ENCODE measurements around the gene INTS3.
A peak's percentile ranks its signal among the peaks of the same experiment; 100 is the strongest.

The INTS3 gene

DNA sequence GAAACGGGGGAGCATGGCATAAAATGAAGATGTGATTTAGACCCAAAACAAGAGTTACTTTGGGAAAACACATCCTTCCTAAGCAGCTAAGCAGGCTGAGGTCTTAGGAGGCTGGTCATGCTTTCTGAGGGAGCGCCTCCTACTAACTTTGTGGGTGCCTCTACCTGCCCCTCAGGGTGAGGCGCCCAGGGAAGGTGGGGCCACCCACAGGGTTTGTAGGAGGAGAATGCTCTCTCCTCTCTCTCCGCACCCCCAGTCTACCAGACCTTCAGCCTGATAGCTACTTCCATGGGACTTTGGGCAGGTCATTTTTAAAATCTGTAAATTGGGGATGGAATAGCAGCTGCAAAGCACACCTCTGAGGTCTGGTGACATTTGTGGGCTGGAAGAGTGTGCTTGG lies 71.2 kb downstream of the INTS3 start:
- ATAC-seq: no peak

DNA sequence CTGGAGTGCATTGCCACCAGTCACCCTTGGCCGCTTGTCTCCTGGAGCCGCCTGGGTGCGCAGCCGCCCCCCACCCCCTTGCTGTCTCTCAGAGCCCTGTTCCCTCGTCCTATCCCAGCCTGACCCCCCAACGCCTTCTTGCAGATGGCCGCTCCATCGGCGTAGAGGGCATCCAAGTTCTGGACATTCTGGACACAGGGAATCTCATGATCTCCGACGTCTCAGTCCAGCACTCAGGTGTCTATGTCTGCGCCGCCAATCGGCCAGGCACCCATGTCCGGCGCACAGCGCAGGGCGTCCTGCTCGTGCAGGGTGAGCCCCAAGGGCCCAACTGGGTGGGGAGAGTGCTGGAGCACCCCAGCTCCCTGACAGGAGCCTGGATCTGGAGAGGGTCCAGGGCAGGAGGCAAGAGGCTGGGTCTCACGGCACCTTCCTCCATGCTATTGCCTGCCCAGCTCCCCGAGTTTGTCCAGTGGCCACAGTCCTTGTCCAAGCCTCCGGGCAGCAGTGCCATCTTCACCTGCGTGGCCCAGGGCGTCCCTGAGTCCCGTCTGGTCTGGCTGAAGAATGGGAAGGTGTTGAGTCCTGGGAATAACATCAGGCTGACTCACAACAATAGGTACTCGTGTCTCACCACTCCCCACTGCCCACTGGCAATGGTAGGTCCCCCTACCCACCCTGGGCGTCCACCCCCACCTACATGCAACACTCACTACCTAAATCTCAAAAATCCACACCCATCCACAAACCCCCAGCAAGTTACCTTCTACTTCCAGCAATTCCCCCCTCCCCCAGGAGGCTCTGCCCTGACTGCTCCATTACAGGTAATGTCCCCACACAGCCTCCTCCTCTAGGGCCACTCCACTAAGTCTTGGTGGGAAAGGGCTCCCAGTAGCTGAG lies 72.0 kb downstream of the INTS3 start:
- ATAC-seq: no peak

GRCh38 chr1:153800516-153800915 lies 72.7 kb downstream of the INTS3 start:
- ATAC-seq: no peak

DNA sequence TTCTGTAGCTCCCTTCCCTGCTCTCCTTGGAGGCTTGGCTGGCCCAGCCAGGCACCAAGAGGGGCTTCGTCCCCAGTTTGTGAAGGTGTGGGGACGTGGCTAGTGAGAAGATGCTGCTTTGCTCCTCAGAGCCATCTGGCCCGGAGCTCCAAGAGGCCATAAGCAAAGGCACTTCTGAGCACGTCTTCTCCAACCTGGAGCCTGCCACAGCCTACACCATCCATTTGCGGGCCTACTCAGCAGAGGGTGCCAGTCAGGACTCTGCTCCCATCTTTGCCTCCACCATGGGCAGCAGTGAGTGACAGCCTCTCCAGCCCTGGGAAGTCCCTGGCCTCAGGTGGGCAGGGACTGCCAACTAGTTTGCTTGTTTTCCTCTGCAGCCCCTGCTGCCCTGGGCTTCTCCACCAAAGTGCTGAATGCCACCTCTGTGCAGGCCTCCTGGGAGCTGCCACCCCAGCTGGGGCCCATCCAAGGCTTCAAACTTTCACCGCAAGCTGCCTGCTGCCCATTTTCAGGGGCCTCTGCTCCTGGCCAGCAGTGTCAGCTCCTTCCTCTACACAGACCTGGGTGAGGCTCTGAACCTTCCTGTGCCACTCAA lies 73.3 kb downstream of the INTS3 start:
- no peak for ATAC-seq

DNA sequence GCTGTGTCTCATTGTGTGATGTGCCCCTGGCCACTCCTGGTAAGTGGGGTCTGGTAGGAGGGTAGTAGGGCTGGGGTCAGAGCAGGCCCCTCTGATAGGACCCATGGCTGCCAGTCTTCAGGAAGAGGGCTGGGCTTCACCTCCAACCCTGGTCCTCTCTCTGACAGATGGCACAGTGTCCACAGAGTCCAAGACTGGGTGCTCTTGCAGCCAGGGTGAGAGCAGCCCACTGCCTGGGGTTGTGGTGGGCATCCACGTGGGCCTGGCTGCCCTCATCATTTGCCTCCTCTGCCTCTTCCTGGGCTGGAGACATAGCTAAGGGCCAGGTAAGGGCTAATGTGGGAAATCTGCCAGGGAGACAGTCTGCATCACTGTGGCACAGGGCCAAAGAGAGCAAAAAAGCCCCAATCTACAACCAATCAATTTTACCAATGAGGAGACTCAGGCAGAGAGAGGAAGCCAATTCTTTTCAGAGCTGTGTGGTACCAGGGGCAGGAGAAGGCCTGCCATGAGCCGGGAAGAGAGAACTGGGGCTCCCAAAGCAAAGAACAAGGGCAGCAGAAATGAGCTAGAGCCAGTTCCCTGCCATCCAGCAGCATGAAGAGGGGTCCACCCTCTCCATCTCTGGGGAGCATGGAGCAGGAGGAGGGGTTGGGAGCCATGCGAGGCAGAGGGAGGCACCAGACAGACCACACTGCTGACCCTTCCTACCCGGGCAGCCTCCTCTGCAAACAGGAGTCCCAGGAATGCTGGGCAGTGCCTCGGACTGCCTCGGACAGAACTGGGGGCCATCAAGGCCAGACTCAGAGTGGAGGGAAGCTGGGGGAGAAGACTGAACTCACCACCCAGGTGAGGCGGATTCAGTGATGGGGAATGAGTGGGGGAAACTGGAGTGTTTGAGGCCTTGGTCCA lies 74.2 kb downstream of the INTS3 start:
- no peak for ATAC-seq

DNA sequence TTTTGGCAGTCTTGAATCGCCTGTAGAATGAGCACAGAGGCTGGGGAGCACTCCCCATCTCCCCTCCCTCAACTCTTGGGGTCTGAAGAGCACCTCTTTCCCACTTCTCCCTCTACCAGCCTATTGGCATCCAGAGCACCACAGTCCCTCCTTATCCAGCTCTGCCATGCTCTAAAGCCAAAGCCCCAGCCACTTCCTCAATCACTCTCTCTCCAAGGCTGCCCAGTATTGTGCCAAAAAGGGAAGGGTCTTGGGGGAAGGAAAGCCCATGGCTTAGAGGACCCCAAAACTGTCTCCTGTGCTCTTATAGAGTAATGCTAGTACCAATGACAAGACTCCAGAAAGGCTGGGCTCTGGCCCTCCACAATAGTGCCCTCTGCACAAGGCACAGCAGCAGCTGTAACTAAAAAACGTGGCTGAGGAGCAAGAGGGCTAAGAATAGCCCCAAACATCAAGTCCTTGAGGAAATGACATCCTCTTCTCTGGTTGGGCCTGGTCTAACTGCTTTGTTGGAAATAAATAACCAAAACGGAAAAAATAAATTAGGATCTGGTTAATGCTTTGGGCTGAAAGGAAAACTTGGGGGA lies 75.7 kb downstream of the INTS3 start:
- ATAC-seq: no peak

GRCh38 chr1:153804112-153804511 lies 76.3 kb downstream of the INTS3 start:
- no peak for ATAC-seq

- ATAC-seq: peak; percentile 94 to 97
Measured at GRCh38 chr1:153805042-153805745, 77.3 kb downstream of the INTS3 start.

DNA sequence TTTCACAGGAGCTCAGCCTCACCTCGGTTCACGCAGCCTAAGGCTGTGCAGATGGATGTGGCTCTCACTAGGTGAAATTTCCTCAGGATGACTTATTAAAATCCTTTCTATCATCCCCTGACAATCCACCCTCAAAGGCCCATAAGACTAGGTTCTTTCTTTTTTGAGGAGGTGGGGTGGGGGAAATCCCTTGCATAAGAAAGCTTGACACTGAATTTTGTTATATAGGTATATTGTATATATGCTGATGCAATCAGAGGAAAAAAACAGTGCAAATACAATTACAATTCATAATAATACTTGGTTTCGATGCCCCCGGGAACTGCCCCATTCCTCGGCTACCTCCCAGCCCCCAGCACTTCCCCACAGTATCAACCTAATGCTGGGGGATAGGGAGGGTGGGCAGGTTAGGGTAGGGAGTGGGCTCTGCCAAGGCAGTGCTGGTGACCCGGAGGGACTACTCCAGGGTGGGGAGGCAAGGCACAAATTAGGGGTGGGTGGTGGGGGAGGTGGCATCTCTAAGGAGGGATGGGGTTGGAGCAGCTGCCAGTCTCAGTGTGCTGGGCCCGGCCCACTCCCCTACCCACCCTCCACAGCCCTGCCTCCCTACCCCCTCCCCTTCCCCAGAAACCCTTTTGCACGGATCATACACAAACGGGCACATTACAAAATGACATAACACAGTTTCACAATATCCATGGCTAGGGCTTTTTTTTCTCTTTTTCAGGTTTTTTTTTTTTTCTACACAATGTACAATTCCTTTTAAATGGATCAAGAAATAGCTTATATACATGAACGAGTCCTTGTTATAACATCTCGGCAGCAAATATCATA lies 78.3 kb downstream of the INTS3 start:
- ATAC-seq: peak in 1 of 2 donors; percentile 24

- ATAC-seq: no peak
Measured at GRCh38 chr1:153816283-153816889, 88.5 kb downstream of the INTS3 start.

GRCh38 chr1:153818876-153819275 lies 91.0 kb downstream of the INTS3 start:
- no peak for ATAC-seq
